Epithelial cell of proximal tubule (primary cell): ENCODE measurements around the gene SMIM8. TPM values are rescaled to one million over a fixed set of nuclear protein-coding genes. Genes with fewer than 3 reads are reported as not detected.

ENCODE experiments used
- DNase-seq: peaks from one replicate; pipeline ENCODE4 v3.0.0-alpha.2; 2011; ENCODE audit warnings: low read depth
- H3K4me3 ChIP-seq: 2 replicates; pipeline ENCODE4 v1.5.1; 2011; ENCODE audit warnings: low read depth, mild to moderate bottlenecking, low read length
- total RNA-seq: library from RNA; depleted of rRNA; stranded (reverse); fragments of >200 nt; gene quantifications from 2 replicates; pipeline ENCODE4 v1.2.3, GENCODE V29; 2015
- TF ChIP-seq, protein P1 (sequence below): conservative IDR thresholded peaks from 2 replicates; pipeline ENCODE4 v1.5.1; 2012; ENCODE audit warnings: low read depth, mild to moderate bottlenecking, low read length

Gene SMIM8
- total RNA-seq, 1 donor from 2014 or later = 2.7 TPM

- no peak overlapping the region for H3K4me3 ChIP-seq
- TF ChIP-seq, protein P1, sequence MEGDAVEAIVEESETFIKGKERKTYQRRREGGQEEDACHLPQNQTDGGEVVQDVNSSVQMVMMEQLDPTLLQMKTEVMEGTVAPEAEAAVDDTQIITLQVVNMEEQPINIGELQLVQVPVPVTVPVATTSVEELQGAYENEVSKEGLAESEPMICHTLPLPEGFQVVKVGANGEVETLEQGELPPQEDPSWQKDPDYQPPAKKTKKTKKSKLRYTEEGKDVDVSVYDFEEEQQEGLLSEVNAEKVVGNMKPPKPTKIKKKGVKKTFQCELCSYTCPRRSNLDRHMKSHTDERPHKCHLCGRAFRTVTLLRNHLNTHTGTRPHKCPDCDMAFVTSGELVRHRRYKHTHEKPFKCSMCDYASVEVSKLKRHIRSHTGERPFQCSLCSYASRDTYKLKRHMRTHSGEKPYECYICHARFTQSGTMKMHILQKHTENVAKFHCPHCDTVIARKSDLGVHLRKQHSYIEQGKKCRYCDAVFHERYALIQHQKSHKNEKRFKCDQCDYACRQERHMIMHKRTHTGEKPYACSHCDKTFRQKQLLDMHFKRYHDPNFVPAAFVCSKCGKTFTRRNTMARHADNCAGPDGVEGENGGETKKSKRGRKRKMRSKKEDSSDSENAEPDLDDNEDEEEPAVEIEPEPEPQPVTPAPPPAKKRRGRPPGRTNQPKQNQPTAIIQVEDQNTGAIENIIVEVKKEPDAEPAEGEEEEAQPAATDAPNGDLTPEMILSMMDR = no peak
- DNase-seq = no peak
Measured at GRCh38 chr6:87378947-87379346, 56.6 kb downstream of the SMIM8 start.

- H3K4me3 ChIP-seq = no peak overlapping the region
- DNase-seq = no peak
- TF ChIP-seq, protein P1 = no peak
Measured at GRCh38 chr6:87382861-87383260, 60.5 kb downstream of the SMIM8 start.

- no peak overlapping the region for H3K4me3 ChIP-seq
- TF ChIP-seq, protein P1 = no peak
- DNase-seq = no peak
Measured at GRCh38 chr6:87384038-87384437, 61.6 kb downstream of the SMIM8 start.

GRCh38 chr6:87384449-87384848, 62.1 kb downstream of the SMIM8 start:
- TF ChIP-seq, protein P1 = no peak
- DNase-seq = no peak

GRCh38 chr6:87391334-87391733, 68.9 kb downstream of the SMIM8 start:
- peak; percentile 1 for DNase-seq
- TF ChIP-seq, protein P1 = peak; percentile 70

More at GRCh38 chr6:87384449-87384848, 62.1 kb downstream of the SMIM8 start:
- no peak overlapping the region for H3K4me3 ChIP-seq

More at GRCh38 chr6:87391334-87391733, 68.9 kb downstream of the SMIM8 start:
- H3K4me3 ChIP-seq = no peak overlapping the region

Other genes starting within 250 kb of the SMIM8 start
- not detected in 2 replicates for gene CGA, start 227.5 kb upstream of the SMIM8 start, total RNA-seq
- 6.4 and 12.5 TPM in 2 replicates for gene ZNF292, start 167.0 kb upstream of the SMIM8 start, total RNA-seq
- gene GJB7, start 6.7 kb downstream of the SMIM8 start, total RNA-seq = not detected in 2 replicates
- 0.58 TPM in 1 of 2 replicates, not detected in the other for gene C6orf163, start 22.2 kb downstream of the SMIM8 start, total RNA-seq
- 0.40 and 1.2 TPM in 2 replicates for gene CFAP206, start 85.4 kb downstream of the SMIM8 start, total RNA-seq
- 9.5 and 10.5 TPM in 2 replicates for gene SLC35A1, start 150.4 kb downstream of the SMIM8 start, total RNA-seq